HL-60/S4 (cell line): ENCODE results near the gene TCF4.

Source experiments
- in situ Hi-C: fragments of 300-500 bp; cut with MboI; formaldehyde crosslinking; loops from 2 replicates; pipeline ENCODE4 v1.14.3; 2022; ENCODE audit warnings: low sequenced_read_pairs

TCF4 gene

DNA sequence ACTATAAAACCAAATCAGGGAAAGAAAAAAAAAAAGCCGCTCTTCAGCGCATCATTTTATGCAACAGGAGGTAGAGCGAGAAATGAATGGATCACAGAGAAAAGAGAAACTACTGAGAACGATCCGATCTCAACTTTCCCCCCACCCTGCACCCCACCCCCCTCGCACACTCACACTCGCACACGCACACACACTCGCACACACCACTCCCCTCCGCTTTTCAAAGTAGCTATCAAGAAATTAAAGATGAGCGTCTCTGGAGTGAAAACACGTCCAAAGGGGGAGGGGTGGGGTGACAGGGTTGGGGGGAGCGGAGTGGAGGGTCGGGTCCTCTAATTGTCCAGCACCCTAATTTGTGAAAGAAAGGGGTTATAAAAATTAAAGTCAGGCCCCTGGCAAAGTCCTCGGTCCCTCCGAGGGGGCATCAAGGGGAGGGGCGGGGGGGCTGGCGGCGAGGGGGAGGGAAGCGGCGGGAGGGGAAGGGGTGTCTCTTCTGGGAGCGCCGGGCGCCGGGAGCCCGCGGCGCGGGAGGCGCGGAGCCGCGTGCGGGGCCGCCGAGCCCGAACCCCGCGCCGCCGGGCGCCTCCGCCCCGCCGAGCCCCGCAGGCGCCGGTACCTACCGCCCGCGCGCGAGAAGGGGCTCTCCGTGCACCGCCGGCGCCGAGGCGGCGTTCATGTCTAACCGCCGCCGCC lies 428 bp downstream of the TCF4 start:
- in situ Hi-C loops, result no loop called here

GRCh38 chr18:55585920-55586561 lies 2.0 kb downstream of the TCF4 start:
- in situ Hi-C loops, result no loop called here

DNA sequence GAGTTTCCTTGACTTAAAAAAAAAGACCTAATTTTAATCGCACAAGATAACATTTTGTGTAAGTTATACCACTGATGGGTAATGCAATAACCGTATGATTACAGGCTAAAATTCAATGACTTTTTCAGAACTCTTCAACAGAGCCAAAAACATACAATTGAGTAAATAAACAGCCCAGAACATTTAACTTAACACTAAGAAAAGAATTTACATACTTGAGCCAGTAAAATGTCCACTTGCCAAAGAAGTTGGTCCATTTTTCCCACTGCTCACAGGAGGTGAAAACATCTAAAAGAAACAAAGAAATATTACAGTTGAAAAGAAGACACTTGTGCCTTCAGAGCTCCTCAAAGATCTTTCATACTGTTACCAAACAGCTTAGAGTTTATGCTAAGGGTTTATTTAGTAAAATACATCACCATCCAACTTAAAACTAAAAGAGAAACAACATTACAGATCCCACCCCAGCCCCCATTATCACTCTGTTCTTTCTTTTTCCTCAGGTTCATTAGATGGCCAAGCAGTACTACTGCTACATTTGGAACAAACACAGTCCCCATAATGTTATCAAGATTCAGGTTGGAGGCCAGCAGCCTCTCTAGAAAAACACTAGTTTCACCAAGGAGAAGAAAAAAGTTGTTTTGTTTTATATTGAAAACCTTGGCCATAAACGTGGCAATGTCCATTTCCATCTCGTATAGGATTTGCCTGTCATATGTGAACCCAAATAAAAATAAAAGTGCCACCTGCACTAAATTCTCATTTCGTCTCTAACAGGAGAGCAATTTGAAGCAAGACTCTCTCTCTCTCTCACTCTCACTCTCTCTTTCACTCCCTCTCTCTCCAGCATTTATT lies 2.7 kb downstream of the TCF4 start:
- in situ Hi-C loops, result no loop called here

DNA sequence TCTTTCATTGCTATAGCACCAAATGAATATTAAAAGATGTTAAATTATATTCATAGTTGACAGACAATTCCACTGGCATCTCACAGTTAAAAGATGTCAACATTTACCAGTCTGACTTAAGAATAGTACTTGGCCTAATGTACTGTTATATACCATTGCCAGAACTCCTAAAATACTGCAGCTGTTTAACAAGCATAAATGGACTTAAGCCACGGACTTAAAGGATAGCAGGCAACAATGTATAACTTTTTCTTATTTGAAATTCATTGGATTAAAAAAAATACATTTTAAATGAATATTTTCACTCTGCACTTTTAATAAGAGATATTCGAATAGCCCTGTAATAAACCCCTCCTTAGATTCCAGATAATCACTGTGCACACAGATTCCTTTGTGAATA lies 3.8 kb downstream of the TCF4 start:
- in situ Hi-C loops, result no loop called here

- in situ Hi-C loops, result no loop called here
These were observed 5.7 kb downstream of the TCF4 start for GRCh38 chr18:55582325-55582724.

DNA sequence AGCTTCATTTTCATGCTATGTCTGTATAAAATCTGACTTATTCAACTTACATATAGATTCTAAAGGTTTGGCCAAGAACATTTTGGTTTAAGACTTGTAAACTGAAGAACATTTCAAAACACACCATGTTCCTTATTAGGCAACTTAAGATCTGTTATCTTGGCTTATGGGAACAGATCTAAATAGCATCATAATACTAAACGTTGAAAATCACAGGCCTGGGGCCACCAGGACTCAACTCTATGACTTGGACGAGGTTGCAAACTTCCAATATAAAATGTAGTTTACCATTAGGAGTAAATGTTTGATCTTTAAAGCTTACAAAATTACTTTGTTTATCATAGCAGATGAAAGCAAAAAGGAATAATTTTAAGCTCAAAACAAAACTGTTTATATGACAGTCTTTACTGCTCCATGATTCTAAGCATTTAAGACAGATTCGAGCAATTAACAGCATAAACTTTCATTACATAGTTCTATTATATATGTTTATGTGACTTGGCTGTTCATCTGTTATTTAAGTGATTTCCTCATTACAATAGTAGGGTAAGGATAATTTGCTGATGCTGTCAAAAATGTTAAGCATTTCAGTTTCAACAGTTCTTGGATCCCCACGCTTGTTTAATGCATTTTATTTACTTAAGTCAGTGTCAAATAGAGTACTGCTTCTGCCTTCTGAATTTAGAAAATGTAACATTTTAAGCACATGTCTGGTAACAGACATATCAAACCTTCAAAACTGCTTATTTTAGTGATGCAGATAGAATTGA lies 8.3 kb downstream of the TCF4 start:
- in situ Hi-C loops, result no loop called here

DNA sequence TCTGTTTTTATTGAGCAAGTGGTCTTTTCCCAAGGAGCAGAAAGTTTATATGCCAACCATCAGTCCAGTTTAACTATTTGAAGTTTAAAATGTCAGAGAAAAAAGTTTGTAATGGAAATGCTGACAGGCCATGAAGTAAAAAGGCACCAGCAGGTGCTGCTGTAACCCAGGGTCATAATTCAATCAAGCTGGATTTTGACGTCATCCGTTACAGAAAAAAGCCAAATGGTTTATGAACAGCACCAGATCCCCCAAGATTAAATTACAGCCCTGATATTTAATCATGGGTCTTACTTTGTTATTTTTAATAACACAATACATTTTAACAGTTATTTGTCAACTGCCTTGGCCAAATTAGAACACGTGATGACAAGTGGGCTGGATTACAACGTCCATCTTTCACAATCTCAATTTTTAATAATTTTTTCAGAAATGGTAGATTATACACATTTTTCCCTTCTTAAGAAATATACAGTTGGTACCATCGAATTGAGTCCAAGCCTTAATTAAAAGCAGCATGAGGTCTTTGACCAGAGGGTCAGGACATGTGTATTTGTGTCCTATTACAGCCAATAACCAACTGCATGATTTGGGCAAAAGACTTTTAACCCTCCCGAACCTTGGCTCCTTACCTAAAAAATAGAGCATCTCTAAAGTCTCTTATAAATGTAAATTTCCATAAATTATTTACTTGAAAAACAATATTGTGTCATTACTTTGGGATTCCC lies 10.0 kb downstream of the TCF4 start:
- in situ Hi-C loops, result no loop called here

DNA sequence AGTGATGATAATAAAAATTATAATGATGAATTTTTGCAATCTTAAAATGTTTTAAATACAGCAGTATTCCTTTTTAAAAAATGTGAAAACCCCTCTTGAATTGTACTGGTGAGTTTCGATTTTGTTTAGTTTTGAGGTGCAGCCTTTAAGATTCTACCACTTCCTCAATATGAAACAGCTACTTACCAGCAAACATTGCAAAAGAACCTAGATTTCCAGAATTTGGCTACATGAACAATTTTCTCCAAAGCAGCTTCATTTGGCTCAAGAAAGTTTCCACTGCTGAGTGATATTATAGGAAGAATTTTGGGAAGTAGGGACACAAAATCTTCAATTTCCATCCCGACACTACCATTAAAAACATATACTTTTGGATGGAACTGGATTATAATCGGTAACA lies 12.0 kb downstream of the TCF4 start:
- in situ Hi-C loops, result no loop called here

- in situ Hi-C loops, result no loop called here
These were observed 12.9 kb downstream of the TCF4 start for GRCh38 chr18:55575066-55575465.

DNA sequence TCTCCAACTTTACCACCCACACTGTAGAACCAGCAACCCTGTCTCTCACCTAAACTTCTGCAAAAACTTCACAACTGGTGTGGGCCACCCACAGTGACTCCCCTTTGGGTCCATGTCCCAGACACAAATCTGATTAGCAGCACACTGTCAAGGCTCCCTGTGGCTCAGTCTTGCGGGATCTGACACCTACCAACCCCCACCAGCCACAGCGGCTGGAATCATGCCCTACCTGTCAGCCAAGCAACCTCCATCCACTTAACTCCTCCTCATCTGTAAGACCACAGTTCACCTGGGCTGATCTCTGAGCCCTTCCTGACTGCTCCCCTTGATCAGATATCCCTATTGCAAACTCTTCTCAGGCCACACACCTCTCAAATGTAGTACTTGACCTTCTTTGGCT lies 14.6 kb downstream of the TCF4 start:
- in situ Hi-C loops, result no loop called here

DNA sequence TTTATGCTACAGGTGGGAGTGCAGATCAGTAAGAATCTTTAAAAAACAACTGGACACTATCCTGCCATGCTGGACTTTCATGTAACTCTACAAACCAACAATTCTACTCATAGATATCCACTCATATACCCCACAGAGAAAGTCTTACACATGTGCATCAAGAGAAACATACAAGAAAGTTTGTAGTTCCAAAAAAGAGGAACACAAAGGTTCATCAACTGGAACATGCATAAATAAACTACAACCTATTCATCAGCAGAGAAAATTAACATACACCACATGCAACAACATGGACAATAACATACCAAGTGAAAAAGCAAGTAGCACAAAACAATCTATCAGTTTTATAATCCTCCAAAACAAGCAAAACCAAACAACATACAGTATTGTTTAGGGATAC lies 17.0 kb downstream of the TCF4 start:
- in situ Hi-C loops, result no loop called here

GRCh38 chr18:55566456-55566935 lies 21.5 kb downstream of the TCF4 start:
- in situ Hi-C loops, result no loop called here

DNA sequence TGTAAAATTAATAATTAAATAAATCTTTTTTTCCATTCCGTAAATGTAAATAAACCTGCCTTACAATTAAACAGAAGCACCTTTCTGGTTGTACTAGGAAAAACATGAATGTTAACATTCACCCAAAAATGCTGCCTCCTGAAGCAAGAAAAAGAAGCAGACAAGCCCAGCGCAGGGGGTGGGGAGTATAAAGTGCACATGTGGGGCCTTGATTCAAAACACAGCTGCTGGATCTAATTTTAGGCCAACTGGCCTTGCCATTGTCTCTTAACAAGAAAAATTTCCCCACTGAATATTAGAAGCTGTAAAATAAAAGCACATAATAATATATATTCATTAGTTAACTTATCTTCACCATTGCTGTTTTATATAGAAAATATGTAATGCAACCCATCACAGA lies 28.3 kb downstream of the TCF4 start:
- in situ Hi-C loops, result no loop called here

GRCh38 chr18:55557211-55557610 lies 30.8 kb downstream of the TCF4 start:
- in situ Hi-C loops, result no loop called here

DNA sequence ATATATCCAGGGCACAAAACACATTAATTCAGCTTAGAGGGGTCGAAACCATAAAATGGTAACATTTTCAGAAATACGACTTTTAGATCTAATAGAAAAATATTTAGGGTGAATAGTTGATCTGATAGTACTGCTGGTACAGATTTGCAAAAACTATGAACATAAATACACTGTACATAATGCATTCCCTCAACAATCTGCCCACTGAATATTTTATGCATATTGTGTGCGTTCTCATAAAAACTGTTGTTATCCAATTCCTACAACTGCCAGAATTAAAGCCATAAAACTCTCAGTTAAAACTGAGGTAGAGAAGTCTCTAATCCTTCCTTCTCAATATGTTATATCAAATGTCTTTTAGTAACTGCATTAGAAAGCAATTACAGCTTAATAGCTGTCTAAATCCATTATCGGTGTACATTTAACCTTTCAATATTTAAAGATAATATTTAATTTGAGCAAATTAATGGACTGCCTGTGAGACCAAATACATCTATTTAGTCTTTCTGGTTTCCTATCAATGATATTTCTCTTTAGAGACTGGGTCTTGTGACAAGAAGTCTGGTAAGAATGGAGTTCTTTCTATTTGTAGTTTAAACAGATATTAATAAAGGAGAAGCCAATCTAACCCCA lies 32.5 kb downstream of the TCF4 start:
- in situ Hi-C loops, result no loop called here

DNA sequence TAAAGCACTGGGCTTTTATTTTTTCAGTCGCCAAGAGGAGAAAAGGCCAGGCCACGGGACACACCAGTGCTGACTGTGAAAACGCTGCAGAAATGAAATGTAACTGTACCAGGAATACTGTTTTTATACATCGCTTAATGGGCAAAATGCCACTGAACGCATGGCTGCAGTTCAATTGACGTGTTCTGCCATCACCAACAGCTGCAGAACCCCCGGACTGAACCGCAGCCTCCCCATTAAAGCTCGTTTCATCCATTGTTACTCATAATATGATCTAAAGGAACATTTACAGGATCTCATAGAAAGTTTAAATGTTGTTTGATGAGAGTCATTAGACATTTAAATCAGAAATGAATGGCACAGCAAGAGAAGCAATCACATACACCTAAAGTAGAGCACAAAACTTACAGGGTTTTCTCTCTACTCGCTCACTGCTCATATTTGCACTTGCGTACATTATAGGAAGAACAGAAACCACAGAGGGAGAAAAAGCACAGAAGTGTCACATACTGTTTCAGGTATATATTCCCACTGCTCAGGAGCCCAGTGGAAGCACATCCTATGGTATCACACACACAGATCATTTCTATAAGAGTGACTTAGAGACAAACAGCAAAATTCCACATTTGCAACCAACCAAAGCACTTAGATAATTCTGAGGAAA lies 35.3 kb downstream of the TCF4 start:
- in situ Hi-C loops, result no loop called here

DNA sequence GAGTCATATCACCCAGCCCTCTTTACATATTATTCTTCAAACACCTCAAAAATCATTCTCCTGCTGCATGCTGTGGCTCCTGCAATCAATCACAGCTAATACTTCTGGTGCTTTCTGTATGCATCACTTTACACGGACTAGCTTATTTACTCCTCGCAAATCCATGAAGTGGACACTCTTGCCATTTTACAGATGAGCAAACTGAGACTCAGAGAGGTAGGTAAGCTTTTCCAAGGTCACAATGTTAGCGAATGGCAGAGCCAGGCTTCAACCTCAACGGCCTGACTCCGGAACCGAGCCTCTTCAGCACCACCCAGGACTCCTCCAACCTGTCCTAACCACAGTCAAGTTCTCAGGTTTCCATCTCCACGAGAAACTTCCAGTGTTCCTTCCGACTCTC lies 36.8 kb downstream of the TCF4 start:
- in situ Hi-C loops, result no loop called here

GRCh38 chr18:55550471-55550870 lies 37.5 kb downstream of the TCF4 start:
- in situ Hi-C loops, result no loop called here

- in situ Hi-C loops, result no loop called here
These were observed 38.4 kb downstream of the TCF4 start for GRCh38 chr18:55549474-55550104.
